ENCODE measurements around the gene STAP1.
"Not testable (repeated sequence)": the region's sequence is repeated elsewhere in the genome, so short reads cannot be mapped to it uniquely, and the experiment has no call there.

The STAP1 gene

GRCh38 chr4:67558493-67558892, at the start of gene STAP1:
STAP1 (plus strand) TSS chr4:67558727; CDS start chr4:67558810, 83 bp downstream.
- TF ChIP-seq YY1 (IDR thresholded peaks at IDR 0.05; ENCODE audit: insufficient read depth, insufficient read length) (no peak), ZNF274 (IDR thresholded peaks at IDR 0.05; ENCODE audit: low read depth, low read length) (no peak), SUZ12 (IDR thresholded peaks at IDR 0.05; ENCODE audit: extremely low read depth, insufficient read depth, insufficient read length) (no peak)
- no peak within 1 kb of the TSS for H3K4me3 ChIP-seq (ENCODE audit: insufficient read length, low read depth)
- no peak for DNase-seq (ENCODE audit: low read depth, low spot score)

GRCh38 chr4:67512501-67512900, 46.0 kb upstream of the STAP1 start:
- Histone ChIP-seq H3K9me3 (ENCODE audit: insufficient read depth, low read length) (no peaks in the 10 kb centered on the region), H3K9ac (ENCODE audit: insufficient read length, low read depth) (no peak overlapping the region), H3K4me1 (ENCODE audit: insufficient read depth, insufficient read length) (no peaks in the 10 kb centered on the region), H3K27me3 (ENCODE audit: insufficient read depth, insufficient read length) (no peaks in the 10 kb centered on the region), H3K4me3 (ENCODE audit: insufficient read length, low read depth) (no peak overlapping the region), H3K36me3 (ENCODE audit: insufficient read depth, insufficient read length, low read length) (peaks cover 45% of the 10 kb centered on the region)
- no peak for DNase-seq (ENCODE audit: low read depth, low spot score)
- TF ChIP-seq SUZ12 (IDR thresholded peaks at IDR 0.05; ENCODE audit: extremely low read depth, insufficient read depth, insufficient read length): no peak
- TF ChIP-seq ZNF274 (IDR thresholded peaks at IDR 0.05; ENCODE audit: low read depth, low read length): no peak
- TF ChIP-seq YY1 (IDR thresholded peaks at IDR 0.05; ENCODE audit: insufficient read depth, insufficient read length): no peak

More at GRCh38 chr4:67558493-67558892, at the start of gene STAP1:
- no peaks in the 10 kb centered on the region for H3K27me3 ChIP-seq (ENCODE audit: insufficient read depth, insufficient read length)
- no peak within 1 kb of the TSS for H3K9ac ChIP-seq (ENCODE audit: insufficient read length, low read depth)
- H3K4me1 ChIP-seq (ENCODE audit: insufficient read depth, insufficient read length): no peaks in the 10 kb centered on the region
- no peaks in the 10 kb centered on the region for H3K36me3 ChIP-seq (ENCODE audit: insufficient read depth, insufficient read length, low read length)
- no peaks in the 10 kb centered on the region for H3K9me3 ChIP-seq (ENCODE audit: insufficient read depth, low read length)

- H3K9me3 ChIP-seq (ENCODE audit: insufficient read depth, low read length): no peaks in the 10 kb centered on the region
- H3K4me1 ChIP-seq (ENCODE audit: insufficient read depth, insufficient read length): no peaks in the 10 kb centered on the region
- H3K27me3 ChIP-seq (ENCODE audit: insufficient read depth, insufficient read length): no peaks in the 10 kb centered on the region
- no peak overlapping the region for H3K4me3 ChIP-seq (ENCODE audit: insufficient read length, low read depth)
- peaks cover 6% of the 10 kb centered on the region for H3K36me3 ChIP-seq (ENCODE audit: insufficient read depth, insufficient read length, low read length)
- no peak for DNase-seq (ENCODE audit: low read depth, low spot score)
- H3K9ac ChIP-seq (ENCODE audit: insufficient read length, low read depth): no peak overlapping the region
- TF ChIP-seq SUZ12 (IDR thresholded peaks at IDR 0.05; ENCODE audit: extremely low read depth, insufficient read depth, insufficient read length): no peak
- no peak for TF ChIP-seq ZNF274 (IDR thresholded peaks at IDR 0.05; ENCODE audit: low read depth, low read length)
- no peak for TF ChIP-seq YY1 (IDR thresholded peaks at IDR 0.05; ENCODE audit: insufficient read depth, insufficient read length)
Measured at GRCh38 chr4:67520141-67520540, 38.4 kb upstream of the STAP1 start.

- no peak for DNase-seq (ENCODE audit: low read depth, low spot score)
- Histone ChIP-seq H3K27me3 (ENCODE audit: insufficient read depth, insufficient read length) (no peaks in the 10 kb centered on the region), H3K9ac (ENCODE audit: insufficient read length, low read depth) (no peak overlapping the region), H3K4me1 (ENCODE audit: insufficient read depth, insufficient read length) (no peaks in the 10 kb centered on the region), H3K9me3 (ENCODE audit: insufficient read depth, low read length) (no peaks in the 10 kb centered on the region), H3K4me3 (ENCODE audit: insufficient read length, low read depth) (no peak overlapping the region), H3K36me3 (ENCODE audit: insufficient read depth, insufficient read length, low read length) (peaks cover 6% of the 10 kb centered on the region)
- TF ChIP-seq YY1 (IDR thresholded peaks at IDR 0.05; ENCODE audit: insufficient read depth, insufficient read length) (no peak), SUZ12 (IDR thresholded peaks at IDR 0.05; ENCODE audit: extremely low read depth, insufficient read depth, insufficient read length) (no peak), ZNF274 (IDR thresholded peaks at IDR 0.05; ENCODE audit: low read depth, low read length) (no peak)
Measured at GRCh38 chr4:67521506-67521905, 37.0 kb upstream of the STAP1 start.

- Histone ChIP-seq H3K36me3 (ENCODE audit: insufficient read depth, insufficient read length, low read length) (peaks cover 3% of the 10 kb centered on the region), H3K4me3 (ENCODE audit: insufficient read length, low read depth) (no peak overlapping the region), H3K4me1 (ENCODE audit: insufficient read depth, insufficient read length) (no peaks in the 10 kb centered on the region), H3K9me3 (ENCODE audit: insufficient read depth, low read length) (no peaks in the 10 kb centered on the region), H3K9ac (ENCODE audit: insufficient read length, low read depth) (no peak overlapping the region), H3K27me3 (ENCODE audit: insufficient read depth, insufficient read length) (no peaks in the 10 kb centered on the region)
- TF ChIP-seq YY1 (IDR thresholded peaks at IDR 0.05; ENCODE audit: insufficient read depth, insufficient read length) (no peak), ZNF274 (IDR thresholded peaks at IDR 0.05; ENCODE audit: low read depth, low read length) (no peak), SUZ12 (IDR thresholded peaks at IDR 0.05; ENCODE audit: extremely low read depth, insufficient read depth, insufficient read length) (no peak)
- no peak for DNase-seq (ENCODE audit: low read depth, low spot score)
Measured at GRCh38 chr4:67522230-67522629, 36.3 kb upstream of the STAP1 start.

- no peak for DNase-seq (ENCODE audit: low read depth, low spot score)
Measured at GRCh38 chr4:67522851-67523671, 35.5 kb upstream of the STAP1 start.

GRCh38 chr4:67524140-67524539, 34.4 kb upstream of the STAP1 start:
- not testable (repeated sequence) for DNase-seq (ENCODE audit: low read depth, low spot score); H3K36me3 ChIP-seq (ENCODE audit: insufficient read depth, insufficient read length, low read length)

More at GRCh38 chr4:67522851-67523671, 35.5 kb upstream of the STAP1 start:
- no peak for TF ChIP-seq SUZ12 (IDR thresholded peaks at IDR 0.05; ENCODE audit: extremely low read depth, insufficient read depth, insufficient read length)
- TF ChIP-seq ZNF274 (IDR thresholded peaks at IDR 0.05; ENCODE audit: low read depth, low read length): no peak
- TF ChIP-seq YY1 (IDR thresholded peaks at IDR 0.05; ENCODE audit: insufficient read depth, insufficient read length): no peak
- Histone ChIP-seq H3K9ac (ENCODE audit: insufficient read length, low read depth) (no peak overlapping the region), H3K27me3 (ENCODE audit: insufficient read depth, insufficient read length) (no peaks in the 10 kb centered on the region), H3K9me3 (ENCODE audit: insufficient read depth, low read length) (no peaks in the 10 kb centered on the region), H3K36me3 (ENCODE audit: insufficient read depth, insufficient read length, low read length) (peaks cover 2% of the 10 kb centered on the region), H3K4me1 (ENCODE audit: insufficient read depth, insufficient read length) (no peaks in the 10 kb centered on the region), H3K4me3 (ENCODE audit: insufficient read length, low read depth) (no peak overlapping the region)

More at GRCh38 chr4:67524140-67524539, 34.4 kb upstream of the STAP1 start:
- not testable (repeated sequence) for H3K9ac ChIP-seq (ENCODE audit: insufficient read length, low read depth); H3K9me3 ChIP-seq (ENCODE audit: insufficient read depth, low read length); H3K4me3 ChIP-seq (ENCODE audit: insufficient read length, low read depth); H3K27me3 ChIP-seq (ENCODE audit: insufficient read depth, insufficient read length); H3K4me1 ChIP-seq (ENCODE audit: insufficient read depth, insufficient read length)

Measured in NT2/D1 (cell line).